ENCODE measurements around the gene MYT1.
"Not testable (repeated sequence)": the region's sequence is repeated elsewhere in the genome, so short reads cannot be mapped to it uniquely, and the experiment has no call there.

MYT1 gene

GRCh38 chr20:64131406-64131805 lies 32.8 kb upstream of the MYT1 start:
- Histone ChIP-seq H3K4me1 (ENCODE audit: insufficient read depth, insufficient read length) (no peaks in the 10 kb centered on the region), H3K9me3 (ENCODE audit: insufficient read depth, low read length) (no peaks in the 10 kb centered on the region), H3K36me3 (ENCODE audit: insufficient read depth, insufficient read length, low read length) (no peaks in the 10 kb centered on the region), H3K9ac (ENCODE audit: insufficient read length, low read depth) (no peak overlapping the region), H3K27me3 (ENCODE audit: insufficient read depth, insufficient read length) (no peaks in the 10 kb centered on the region), H3K4me3 (ENCODE audit: insufficient read length, low read depth) (no peak overlapping the region)
- no peak for DNase-seq (ENCODE audit: low read depth, low spot score)
- TF ChIP-seq YY1 (IDR thresholded peaks at IDR 0.05; ENCODE audit: insufficient read depth, insufficient read length) (no peak), ZNF274 (IDR thresholded peaks at IDR 0.05; ENCODE audit: low read depth, low read length) (no peak), SUZ12 (IDR thresholded peaks at IDR 0.05; ENCODE audit: extremely low read depth, insufficient read depth, insufficient read length) (no peak)

GRCh38 chr20:64133951-64134407 lies 30.3 kb upstream of the MYT1 start:
- no peak for TF ChIP-seq ZNF274 (IDR thresholded peaks at IDR 0.05; ENCODE audit: low read depth, low read length)
- no peak for TF ChIP-seq SUZ12 (IDR thresholded peaks at IDR 0.05; ENCODE audit: extremely low read depth, insufficient read depth, insufficient read length)
- no peak for TF ChIP-seq YY1 (IDR thresholded peaks at IDR 0.05; ENCODE audit: insufficient read depth, insufficient read length)
- Histone ChIP-seq H3K9ac (ENCODE audit: insufficient read length, low read depth) (no peak overlapping the region), H3K36me3 (ENCODE audit: insufficient read depth, insufficient read length, low read length) (no peaks in the 10 kb centered on the region), H3K4me3 (ENCODE audit: insufficient read length, low read depth) (no peak overlapping the region), H3K27me3 (ENCODE audit: insufficient read depth, insufficient read length) (no peaks in the 10 kb centered on the region), H3K9me3 (ENCODE audit: insufficient read depth, low read length) (no peaks in the 10 kb centered on the region), H3K4me1 (ENCODE audit: insufficient read depth, insufficient read length) (no peaks in the 10 kb centered on the region)
- DNase-seq (ENCODE audit: low read depth, low spot score): no peak

DNA sequence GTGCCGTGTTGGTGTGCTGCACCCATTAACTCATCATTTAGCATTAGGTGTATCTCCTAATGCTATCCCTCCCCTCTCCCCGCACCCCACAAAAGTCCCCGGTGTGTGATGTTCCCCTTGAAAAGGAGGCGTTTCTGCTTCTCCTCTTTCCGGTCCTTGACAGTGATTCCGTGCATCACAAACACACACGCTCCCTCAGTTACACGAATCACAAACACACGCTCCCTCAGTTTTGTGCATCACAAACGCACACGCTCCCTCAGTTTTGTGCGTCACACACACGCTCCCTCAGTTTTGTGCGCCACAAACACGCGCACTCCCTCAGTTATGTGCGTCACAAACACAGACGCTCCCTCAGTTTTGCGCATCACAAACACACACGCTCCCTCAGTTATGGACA lies 29.5 kb upstream of the MYT1 start:
- H3K4me3 ChIP-seq (ENCODE audit: insufficient read length, low read depth); H3K9me3 ChIP-seq (ENCODE audit: insufficient read depth, low read length); DNase-seq (ENCODE audit: low read depth, low spot score); H3K9ac ChIP-seq (ENCODE audit: insufficient read length, low read depth); H3K27me3 ChIP-seq (ENCODE audit: insufficient read depth, insufficient read length); H3K4me1 ChIP-seq (ENCODE audit: insufficient read depth, insufficient read length); H3K36me3 ChIP-seq (ENCODE audit: insufficient read depth, insufficient read length, low read length): not testable (repeated sequence)

GRCh38 chr20:64136004-64136710 lies 28.1 kb upstream of the MYT1 start:
- Histone ChIP-seq H3K4me3 (ENCODE audit: insufficient read length, low read depth) (no peak overlapping the region), H3K4me1 (ENCODE audit: insufficient read depth, insufficient read length) (peaks cover 8% of the 10 kb centered on the region), H3K36me3 (ENCODE audit: insufficient read depth, insufficient read length, low read length) (no peaks in the 10 kb centered on the region), H3K9ac (ENCODE audit: insufficient read length, low read depth) (no peak overlapping the region), H3K27me3 (ENCODE audit: insufficient read depth, insufficient read length) (no peaks in the 10 kb centered on the region), H3K9me3 (ENCODE audit: insufficient read depth, low read length) (no peaks in the 10 kb centered on the region)
- DNase-seq (ENCODE audit: low read depth, low spot score): no peak
- no peak for TF ChIP-seq YY1 (IDR thresholded peaks at IDR 0.05; ENCODE audit: insufficient read depth, insufficient read length)
- no peak for TF ChIP-seq SUZ12 (IDR thresholded peaks at IDR 0.05; ENCODE audit: extremely low read depth, insufficient read depth, insufficient read length)
- TF ChIP-seq ZNF274 (IDR thresholded peaks at IDR 0.05; ENCODE audit: low read depth, low read length): no peak

DNA sequence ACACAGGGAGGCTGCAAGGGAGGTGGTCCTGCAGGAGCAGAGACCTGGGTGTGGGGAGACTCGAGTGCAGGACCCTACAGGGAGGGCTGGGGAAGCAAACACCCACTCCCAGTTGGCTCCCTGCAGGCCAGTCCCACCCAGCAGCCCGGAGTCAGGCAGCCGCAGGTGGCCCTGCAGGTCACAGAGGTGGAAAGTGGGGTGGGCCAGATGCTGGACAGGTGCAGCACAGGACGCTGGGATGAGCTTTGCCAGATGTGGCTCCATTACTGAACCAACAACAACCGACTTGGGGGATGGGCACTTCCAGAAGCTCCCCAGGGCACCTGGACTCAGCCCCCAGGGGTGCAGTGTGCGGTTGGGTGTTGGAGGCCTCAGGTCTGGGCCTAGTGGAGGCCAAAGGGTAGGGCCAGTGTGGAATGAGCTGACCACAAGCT lies 26.6 kb upstream of the MYT1 start:
- Histone ChIP-seq H3K9me3 (ENCODE audit: insufficient read depth, low read length) (no peaks in the 10 kb centered on the region), H3K4me3 (ENCODE audit: insufficient read length, low read depth) (no peak overlapping the region), H3K36me3 (ENCODE audit: insufficient read depth, insufficient read length, low read length) (no peaks in the 10 kb centered on the region), H3K4me1 (ENCODE audit: insufficient read depth, insufficient read length) (peaks cover 11% of the 10 kb centered on the region), H3K27me3 (ENCODE audit: insufficient read depth, insufficient read length) (no peaks in the 10 kb centered on the region), H3K9ac (ENCODE audit: insufficient read length, low read depth) (no peak overlapping the region)
- DNase-seq (ENCODE audit: low read depth, low spot score): no peak
- TF ChIP-seq SUZ12 (IDR thresholded peaks at IDR 0.05; ENCODE audit: extremely low read depth, insufficient read depth, insufficient read length): no peak
- no peak for TF ChIP-seq YY1 (IDR thresholded peaks at IDR 0.05; ENCODE audit: insufficient read depth, insufficient read length)
- TF ChIP-seq ZNF274 (IDR thresholded peaks at IDR 0.05; ENCODE audit: low read depth, low read length): no peak

DNA sequence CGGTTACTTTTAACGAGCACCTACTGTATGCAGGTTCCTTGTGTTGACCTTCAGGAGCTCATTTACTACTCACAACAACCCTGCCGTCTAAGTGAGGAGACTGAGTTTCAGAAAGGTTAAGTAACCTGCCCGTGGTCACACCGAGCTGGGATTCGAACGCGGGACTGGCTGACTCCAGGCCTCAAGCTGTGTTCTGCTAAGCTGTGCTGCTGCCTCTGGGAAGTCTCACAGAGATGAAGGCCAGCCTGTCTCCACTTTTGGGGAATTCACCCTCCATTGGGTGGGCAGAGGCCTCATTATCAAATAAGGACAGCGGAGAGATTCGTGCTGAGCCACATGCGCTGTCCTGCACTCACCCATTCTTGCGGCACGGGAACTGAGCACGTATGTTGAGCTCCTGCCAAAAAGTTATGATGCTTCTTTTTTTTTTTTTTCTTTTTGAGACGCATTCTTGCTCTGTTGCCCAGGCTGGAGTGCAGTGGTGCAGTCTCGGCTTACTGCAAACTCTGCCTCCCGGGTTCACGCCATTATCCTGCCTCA lies 25.9 kb upstream of the MYT1 start:
- H3K27me3 ChIP-seq (ENCODE audit: insufficient read depth, insufficient read length): no peaks in the 10 kb centered on the region
- no peak for DNase-seq (ENCODE audit: low read depth, low spot score)

GRCh38 chr20:64139199-64140060 lies 24.8 kb upstream of the MYT1 start:
- DNase-seq (ENCODE audit: low read depth, low spot score): no peak
- Histone ChIP-seq H3K9me3 (ENCODE audit: insufficient read depth, low read length) (peaks cover 9% of the 10 kb centered on the region), H3K4me1 (ENCODE audit: insufficient read depth, insufficient read length) (peaks cover 11% of the 10 kb centered on the region), H3K9ac (ENCODE audit: insufficient read length, low read depth) (peak overlapping the region; percentile 51), H3K27me3 (ENCODE audit: insufficient read depth, insufficient read length) (no peaks in the 10 kb centered on the region), H3K4me3 (ENCODE audit: insufficient read length, low read depth) (no peak overlapping the region), H3K36me3 (ENCODE audit: insufficient read depth, insufficient read length, low read length) (no peaks in the 10 kb centered on the region)
- TF ChIP-seq YY1 (IDR thresholded peaks at IDR 0.05; ENCODE audit: insufficient read depth, insufficient read length): no peak
- no peak for TF ChIP-seq ZNF274 (IDR thresholded peaks at IDR 0.05; ENCODE audit: low read depth, low read length)
- TF ChIP-seq SUZ12 (IDR thresholded peaks at IDR 0.05; ENCODE audit: extremely low read depth, insufficient read depth, insufficient read length): no peak

More for the DNA sequence above, 25.9 kb upstream of the MYT1 start:
- H3K4me1 ChIP-seq (ENCODE audit: insufficient read depth, insufficient read length): peaks cover 11% of the 10 kb centered on the region
- no peak overlapping the region for H3K9ac ChIP-seq (ENCODE audit: insufficient read length, low read depth)
- no peak overlapping the region for H3K4me3 ChIP-seq (ENCODE audit: insufficient read length, low read depth)
- no peak for TF ChIP-seq YY1 (IDR thresholded peaks at IDR 0.05; ENCODE audit: insufficient read depth, insufficient read length)
- no peak for TF ChIP-seq ZNF274 (IDR thresholded peaks at IDR 0.05; ENCODE audit: low read depth, low read length)
- no peak for TF ChIP-seq SUZ12 (IDR thresholded peaks at IDR 0.05; ENCODE audit: extremely low read depth, insufficient read depth, insufficient read length)
- no peaks in the 10 kb centered on the region for H3K9me3 ChIP-seq (ENCODE audit: insufficient read depth, low read length)
- H3K36me3 ChIP-seq (ENCODE audit: insufficient read depth, insufficient read length, low read length): no peaks in the 10 kb centered on the region
